ENCODE results near the gene CGB3.
"Not testable (repeated sequence)": the region's sequence is repeated elsewhere in the genome, so short reads cannot be mapped to it uniquely, and the experiment has no call there.

The CGB3 gene

DNA sequence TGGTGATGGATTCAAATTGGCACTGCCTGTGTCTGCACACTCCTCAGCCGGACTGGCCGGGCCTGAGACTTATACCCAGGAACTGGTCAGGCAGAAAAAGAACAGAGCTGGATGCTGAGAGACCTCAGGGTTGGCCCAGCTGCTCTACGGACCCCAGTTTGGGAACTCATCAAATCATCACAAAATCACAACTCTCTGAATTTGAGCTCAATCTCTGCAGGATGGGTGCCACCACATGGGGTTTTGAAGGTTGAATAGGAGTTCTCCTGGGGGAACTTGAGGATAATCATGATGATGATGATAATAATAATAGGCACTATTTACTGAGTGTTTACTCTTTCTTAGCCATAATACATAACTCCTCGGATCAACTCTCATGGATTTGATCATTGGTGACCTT, 18.5 kb upstream of the CGB3 start:
- DNase-seq (ENCODE audit: low spot score) = not testable (repeated sequence)

DNA sequence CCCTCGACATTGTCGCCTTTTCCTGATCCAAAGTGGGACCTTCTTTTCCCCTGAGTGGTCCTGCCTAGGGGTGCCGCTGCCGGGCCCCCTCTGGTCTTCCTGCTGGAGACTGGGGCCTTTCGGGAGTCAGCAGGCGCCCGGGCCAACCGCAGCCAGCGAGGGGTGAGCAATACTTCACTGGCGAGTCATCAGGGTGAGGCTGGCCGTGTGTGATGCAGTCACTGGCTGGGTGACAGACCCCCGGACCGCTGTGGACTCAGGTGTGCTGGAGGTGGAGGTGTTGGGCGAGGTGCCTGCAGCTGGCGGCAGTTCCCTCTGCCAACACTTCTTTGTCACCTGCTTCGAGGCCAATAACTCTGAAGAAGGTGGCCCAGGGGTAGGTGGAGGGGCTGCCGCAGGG, 18.0 kb upstream of the CGB3 start:
- DNase-seq (ENCODE audit: low spot score) = no peak

DNA sequence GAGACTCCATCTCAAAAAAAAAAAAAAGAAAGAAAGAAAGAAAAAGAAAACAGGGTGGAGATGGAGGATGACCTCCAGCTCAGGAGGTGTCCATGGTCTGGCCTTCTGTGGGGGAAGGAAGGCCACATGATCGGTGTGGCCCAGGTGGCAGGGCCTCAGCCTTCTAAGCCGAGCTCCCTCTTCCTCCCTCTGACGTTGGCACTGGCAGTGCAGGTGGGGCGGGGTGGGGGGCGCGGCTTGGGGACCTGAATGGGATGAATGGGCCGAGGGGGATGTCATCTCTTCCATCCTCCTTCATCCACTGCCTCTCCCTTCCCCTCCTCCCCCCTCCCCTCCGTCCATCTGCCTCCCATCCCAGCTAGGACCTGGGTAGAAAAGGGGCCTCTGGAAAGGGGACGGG, 15.6 kb upstream of the CGB3 start:
- not testable (repeated sequence) for DNase-seq (ENCODE audit: low spot score)

DNA sequence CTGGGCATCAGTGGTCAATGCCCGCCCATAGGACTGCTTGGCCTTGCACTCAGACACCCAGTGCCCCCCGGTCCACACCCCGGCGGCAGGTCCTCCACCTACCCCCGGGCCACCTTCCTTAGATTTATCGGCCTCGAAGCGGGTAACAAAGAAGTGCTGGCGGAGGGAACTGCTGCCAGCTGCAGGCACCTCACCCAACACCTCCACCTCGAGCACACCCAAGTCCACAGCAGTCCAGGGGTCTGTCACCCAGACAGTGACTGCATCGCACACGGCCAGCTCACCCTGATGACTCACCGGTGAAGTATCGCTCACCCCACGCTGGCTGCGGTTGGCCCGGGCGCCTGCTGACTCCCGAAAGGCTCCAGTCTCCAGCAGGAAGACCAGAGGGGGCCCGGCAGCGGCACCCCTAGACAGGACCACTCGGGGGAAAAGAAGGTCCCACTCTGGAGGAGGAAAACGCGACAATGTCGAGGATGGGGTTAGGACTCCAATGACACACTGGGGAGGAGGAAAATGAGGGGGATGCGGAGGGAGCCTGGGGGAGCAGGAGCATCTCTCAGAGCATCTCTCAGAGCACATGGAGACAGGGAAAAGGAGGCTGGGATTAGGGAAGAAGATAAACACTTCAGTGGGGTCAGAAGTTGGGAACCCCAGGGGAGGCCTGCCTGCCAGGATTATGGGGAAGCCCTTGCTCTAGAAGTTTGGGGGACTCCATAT, 14.6 kb upstream of the CGB3 start:
- DNase-seq (ENCODE audit: low spot score) = not testable (repeated sequence)

- not testable (repeated sequence) for DNase-seq (ENCODE audit: low spot score)
These were observed 14.0 kb upstream of the CGB3 start for GRCh38 chr19:49038111-49038510.

- peak; percentile 48 for DNase-seq (ENCODE audit: low spot score)
These were observed 12.7 kb upstream of the CGB3 start, which contains the start of gene CGB1 for GRCh38 chr19:49036815-49037214. CGB1 (minus strand) TSS chr19:49036895; CDS start chr19:49036711, 184 bp downstream.

DNA sequence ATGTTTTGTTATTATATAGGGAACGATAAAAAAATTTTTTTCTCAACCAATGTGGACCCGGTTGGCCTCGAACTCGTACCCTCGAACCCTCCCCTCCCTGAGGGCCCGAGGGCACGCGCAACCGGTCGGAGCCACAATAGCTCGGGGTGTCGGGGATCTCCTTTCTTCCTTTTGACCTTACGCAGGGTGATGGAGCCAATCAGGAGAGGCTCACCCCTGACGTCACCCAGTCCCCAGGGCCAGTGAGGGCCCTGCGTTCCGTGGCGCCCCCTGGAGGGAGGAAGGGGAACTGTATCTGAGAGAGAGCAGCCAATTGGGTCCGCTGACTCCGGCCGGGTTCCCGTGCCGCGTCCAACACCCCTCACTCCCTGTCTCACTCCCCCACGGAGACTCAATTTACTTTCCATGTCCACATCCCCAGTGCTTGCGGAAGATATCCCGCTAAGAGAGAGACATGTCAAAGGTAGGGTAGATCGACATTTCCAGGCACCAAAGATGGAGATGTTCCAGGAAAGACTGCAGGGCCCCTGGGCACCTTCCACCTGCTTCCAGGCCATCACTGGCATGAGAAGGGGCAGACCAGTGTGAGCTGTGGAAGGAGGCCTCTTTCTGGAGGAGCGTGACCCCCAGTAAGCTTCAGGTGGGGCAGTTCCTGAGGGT, 7.6 kb upstream of the CGB3 start, which contains the start of gene CGB2:
TSS of gene CGB2 (plus strand) at position 249 of the 660 bp plus-strand sequence. CDS start at position 455, 206 bp downstream.
- DNase-seq (ENCODE audit: low spot score) = peak; percentile 55

DNA sequence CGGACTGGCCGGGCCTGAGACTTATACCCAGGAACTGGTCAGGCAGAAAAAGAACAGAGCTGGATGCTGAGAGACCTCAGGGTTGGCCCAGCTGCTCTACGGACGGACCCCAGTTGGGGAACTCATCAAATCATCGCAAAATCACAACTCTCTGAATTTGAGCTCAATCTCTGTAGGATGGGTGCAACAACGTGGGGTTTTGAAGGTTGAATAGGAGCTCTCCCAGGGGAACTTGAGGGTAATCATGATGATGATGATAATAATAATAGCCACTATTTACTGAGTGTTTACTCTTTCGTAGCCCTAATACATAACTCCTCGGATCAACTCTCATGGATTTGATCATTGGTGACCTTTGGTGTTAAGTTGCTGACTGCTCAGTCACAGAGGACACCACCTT, 6.2 kb upstream of the CGB3 start:
- DNase-seq (ENCODE audit: low spot score) = not testable (repeated sequence)

DNA sequence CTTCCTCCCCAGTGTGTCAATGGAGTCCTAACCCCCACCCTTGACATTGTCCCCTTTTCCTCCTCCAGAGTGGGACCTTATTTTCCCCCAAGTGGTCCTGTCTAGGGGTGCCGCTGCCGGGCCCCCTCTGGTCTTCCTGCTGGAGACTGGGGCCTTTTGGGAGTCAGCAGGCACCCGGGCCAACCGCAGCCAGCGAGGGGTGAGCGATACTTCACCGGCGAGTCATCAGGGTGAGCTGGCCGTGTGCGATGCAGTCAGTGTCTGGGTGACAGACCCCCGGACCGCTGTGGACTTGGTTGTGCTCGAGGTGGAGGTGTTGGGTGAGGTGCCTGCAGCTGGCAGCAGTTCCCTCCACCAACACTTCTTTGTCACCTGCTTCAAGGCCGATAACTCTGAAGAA, 5.6 kb upstream of the CGB3 start:
- not testable (repeated sequence) for DNase-seq (ENCODE audit: low spot score)

DNA sequence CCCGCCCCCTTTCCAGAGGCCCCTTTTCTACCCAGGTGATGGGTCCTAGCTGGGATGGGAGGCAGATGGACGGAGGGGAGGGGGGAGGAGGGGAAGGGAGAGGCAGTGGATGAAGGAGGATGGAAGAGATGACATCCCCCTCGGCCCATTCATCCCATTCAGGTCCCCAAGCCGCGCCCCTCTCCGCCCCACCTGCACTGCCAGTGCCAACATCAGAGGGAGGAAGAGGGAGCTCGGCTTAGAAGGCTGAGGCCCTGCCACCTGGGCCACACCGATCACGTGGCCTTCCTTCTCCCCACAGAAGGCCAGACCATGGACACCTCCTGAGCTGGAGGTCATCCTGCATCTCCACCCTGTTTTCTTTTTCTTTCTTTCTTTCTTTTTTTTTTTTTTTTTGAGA, 4.6 kb upstream of the CGB3 start:
- DNase-seq (ENCODE audit: low spot score) = not testable (repeated sequence)

DNA sequence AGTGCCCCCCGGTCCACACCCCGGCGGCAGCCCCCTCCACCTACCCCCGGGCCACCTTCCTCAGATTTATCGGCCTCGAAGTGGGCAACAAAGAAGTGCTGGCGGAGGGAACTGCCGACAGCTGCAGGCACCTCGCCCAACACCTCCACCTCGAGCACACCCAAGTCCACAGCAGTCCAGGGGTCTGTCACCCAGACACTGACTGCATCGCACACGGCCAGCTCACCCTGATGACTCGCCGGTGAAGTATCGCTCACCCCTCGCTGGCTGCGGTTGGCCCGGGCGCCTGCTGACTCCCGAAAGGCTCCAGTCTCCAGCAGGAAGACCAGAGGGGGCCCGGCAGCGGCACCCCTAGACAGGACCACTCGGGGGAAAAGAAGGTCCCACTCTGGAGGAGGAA, 1.5 kb upstream of the CGB3 start:
- DNase-seq (ENCODE audit: low spot score) = not testable (repeated sequence)

GRCh38 chr19:49025088-49025487, 955 bp upstream of the CGB3 start:
- not testable (repeated sequence) for DNase-seq (ENCODE audit: low spot score)

DNA sequence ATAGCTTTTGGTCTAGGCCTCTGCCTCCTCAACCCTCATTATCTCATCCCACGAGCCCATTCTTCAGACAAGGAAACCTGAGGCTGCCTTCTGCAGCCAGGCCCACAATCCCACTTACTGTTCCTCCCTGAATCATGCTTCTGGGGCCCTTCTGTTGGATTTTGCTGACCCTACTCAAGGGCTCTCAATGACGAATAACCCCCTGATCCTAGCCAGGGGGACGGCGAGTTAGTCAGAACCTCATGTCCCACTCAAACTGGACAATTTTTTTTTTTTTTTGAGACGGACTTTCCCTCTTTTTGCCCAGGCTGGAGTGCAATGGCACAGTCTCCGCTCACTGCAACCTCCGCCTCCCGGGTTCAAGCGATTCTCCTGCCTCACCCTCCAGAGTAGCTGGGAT, 2.0 kb downstream of the CGB3 start:
- DNase-seq (ENCODE audit: low spot score) = no peak

GRCh38 chr19:49020931-49021895, 2.9 kb downstream of the CGB3 start:
- no peak for DNase-seq (ENCODE audit: low spot score)

- no peak for DNase-seq (ENCODE audit: low spot score)
These were observed 3.8 kb downstream of the CGB3 start for GRCh38 chr19:49020342-49020741.

DNA sequence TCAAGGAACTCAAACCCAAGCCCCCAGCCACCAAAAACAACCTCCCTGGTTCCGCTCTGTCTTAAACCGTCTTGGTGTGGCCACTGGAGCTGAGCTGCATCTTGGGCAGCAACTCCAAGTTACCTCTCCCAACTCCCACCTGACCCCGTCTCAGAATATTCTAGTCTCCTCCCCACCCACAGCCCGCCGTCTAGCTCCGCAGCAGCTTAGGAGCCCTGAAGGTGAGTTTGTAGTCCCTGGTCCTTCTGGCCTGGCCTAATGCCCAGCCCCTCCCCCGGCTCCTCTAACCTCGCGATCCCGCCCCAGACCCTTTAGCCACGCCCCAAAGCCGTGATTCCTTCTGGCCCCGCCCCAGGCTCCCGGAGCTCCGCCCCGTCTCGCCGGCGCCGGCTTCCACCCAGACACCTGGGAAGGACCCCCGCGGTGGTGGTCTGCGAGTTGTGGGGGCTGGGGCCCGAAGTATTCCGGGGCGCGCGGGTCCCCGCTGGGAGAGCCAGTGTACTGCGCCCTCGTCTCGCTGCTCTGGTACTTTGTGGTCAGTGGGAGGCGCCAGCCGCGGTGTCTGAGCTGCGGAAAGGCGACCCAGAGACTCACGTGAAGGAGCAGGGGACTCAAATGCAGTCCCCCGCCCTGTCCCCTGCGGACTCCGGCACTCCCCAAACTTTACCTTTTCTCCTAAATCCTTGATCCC, 4.7 kb downstream of the CGB3 start:
- no peak for DNase-seq (ENCODE audit: low spot score)

DNA sequence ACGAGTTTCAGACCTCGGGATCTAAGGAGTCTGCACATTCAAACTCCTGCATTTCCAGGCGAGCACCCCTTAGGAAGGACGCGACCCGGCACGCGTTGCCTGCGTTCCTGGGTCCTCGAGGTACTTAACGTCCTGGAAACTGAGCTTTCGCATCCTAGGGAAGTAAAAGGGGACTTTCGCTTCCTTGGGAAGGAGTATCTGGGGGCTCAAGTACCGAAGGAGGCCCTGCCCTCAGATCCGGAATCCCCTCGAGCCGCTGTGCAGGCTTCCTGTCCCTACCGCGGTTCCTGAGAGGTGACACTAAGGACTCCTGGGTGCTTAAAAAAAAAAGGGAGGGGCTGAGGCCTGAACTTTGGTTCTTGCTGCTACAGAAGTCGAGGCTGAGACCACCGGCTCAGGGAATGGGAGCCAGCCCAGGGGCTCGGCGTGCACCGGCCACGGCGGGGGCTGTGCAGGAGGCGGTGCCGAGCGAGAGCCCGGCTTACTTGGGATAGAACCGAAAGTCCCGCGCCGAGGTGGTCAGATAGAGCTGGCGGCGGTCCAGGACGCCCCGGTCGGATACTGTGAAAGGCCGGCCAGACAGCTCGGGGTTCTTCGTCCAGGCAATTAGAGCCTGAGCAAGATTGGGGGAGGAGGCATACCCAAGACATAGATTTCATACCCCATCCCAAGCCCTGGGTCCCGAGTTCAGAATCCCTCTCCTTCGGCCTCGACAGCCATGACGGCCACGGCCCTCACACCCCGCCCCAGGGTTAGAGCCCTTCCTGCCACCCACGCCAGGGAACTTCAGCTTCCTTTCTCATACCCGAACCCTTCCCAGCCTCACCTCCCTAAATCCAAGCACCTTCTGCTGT, 5.5 kb downstream of the CGB3 start:
- DNase-seq (ENCODE audit: low spot score) = not testable (repeated sequence)

DNA sequence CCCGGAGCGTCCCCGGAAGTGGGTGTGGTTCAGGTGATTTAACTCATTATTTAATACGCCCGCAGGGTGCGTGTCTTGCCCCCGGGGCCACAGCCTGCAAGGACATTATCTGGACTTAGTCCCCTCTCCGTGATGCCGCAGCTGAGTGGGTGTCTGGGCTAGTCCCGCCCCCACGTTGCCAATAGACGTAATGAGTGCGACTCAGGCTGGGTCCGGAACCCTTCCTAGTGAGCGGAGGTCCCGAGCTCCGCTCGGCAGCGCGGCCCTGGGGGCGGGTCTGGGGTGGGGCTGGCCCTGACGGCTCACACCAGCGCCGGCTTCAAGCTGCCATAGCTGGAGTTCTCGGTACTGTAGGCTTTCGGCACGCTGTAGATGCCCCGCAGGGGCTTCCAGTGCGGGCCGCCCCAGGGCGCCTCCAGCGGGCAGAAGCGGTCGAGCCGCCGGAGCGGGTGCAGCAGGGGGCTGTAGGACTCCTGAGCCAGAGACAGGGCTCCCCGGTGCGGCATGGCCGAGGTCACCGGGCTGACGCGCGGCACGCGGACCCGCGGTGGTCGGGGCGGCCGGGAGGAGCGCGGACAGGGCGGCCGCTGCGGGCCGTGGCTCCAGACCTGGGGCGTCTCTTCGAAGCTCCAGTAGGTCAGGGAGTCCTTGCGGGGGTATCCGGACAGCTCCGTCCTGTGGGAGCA, 6.3 kb downstream of the CGB3 start:
- no peak for DNase-seq (ENCODE audit: low spot score)

GRCh38 chr19:49017041-49017665, 7.0 kb downstream of the CGB3 start, which contains the start of gene LHB:
LHB (minus strand) TSS chr19:49017091; CDS start chr19:49017081, 10 bp downstream.
- DNase-seq (ENCODE audit: low spot score) = no peak
